IPS-20b (cell line): ENCODE results near the gene PAX7.

Source experiments
- H3K27ac ChIP-seq: one replicate; pipeline ENCODE4 v1.5.1; 2013; ENCODE audit warnings: low read length
- H3K27me3 ChIP-seq: 2 replicates; pipeline ENCODE4 v1.6.1; 2013; ENCODE audit warnings: mild to moderate bottlenecking, low read length, inconsistent platforms; ENCODE audit not compliant: insufficient read depth
- H3K36me3 ChIP-seq: 2 replicates; pipeline ENCODE4 v1.6.1; 2013; ENCODE audit warnings: low read depth, mild to moderate bottlenecking, inconsistent platforms, low read length, moderate library complexity; ENCODE audit not compliant: insufficient read depth
- H3K4me1 ChIP-seq: 2 replicates; pipeline ENCODE4 v1.6.1; 2013; ENCODE audit warnings: mild to moderate bottlenecking, control low read depth, inconsistent platforms, low read length, moderate library complexity; ENCODE audit not compliant: insufficient read depth
- H3K4me3 ChIP-seq: 2 replicates; pipeline ENCODE4 v1.5.1; 2013; ENCODE audit warnings: mild to moderate bottlenecking, low read length, inconsistent platforms
- H3K9ac ChIP-seq: 2 replicates; pipeline ENCODE4 v1.6.1; 2013; ENCODE audit warnings: low read depth, mild to moderate bottlenecking, inconsistent platforms, low read length, moderate library complexity
- H3K9me3 ChIP-seq: 2 replicates; pipeline ENCODE4 v1.6.1; 2013; ENCODE audit warnings: mild to moderate bottlenecking, low read depth, low read length, inconsistent platforms; ENCODE audit not compliant: insufficient read depth

The PAX7 gene

DNA sequence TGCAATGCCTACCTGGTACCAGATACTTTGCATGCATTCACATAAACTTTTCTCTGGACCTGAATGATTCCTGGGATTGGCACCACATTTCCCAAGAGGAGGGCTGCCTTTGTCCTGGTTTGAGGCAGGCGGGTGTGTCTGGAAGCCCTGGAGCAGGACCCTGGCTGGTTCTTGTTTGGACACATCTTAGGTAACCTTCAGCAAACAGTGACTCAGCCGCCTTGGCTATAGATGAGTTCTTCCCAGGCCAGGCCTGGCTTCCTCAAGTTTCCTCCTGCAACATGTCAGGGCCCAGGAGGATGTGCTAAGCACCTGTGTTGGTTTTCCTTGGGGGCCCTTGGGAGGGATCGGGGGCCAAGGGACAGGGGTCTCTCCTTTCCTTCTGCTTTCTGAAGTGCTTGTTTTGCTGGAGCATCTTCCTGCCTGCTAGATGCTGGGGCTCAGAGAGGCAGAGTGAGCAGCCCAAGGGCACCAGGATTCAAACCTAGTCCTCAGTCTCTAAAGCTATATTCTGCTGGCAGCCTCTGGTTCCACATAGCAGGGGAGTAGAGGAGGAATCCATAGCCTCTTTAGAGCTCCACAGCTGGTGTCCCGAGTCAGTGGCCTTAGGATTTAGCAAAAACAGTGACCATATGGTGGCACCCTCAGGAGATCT is 38.2 kb downstream of the PAX7 start:
- Histone ChIP-seq H3K4me3 (no peak overlapping the region), H3K9me3 (no peaks in the 10 kb centered on the region), H3K4me1 (no peaks in the 10 kb centered on the region), H3K9ac (no peak overlapping the region), H3K27ac (no peak overlapping the region), H3K36me3 (no peaks in the 10 kb centered on the region), H3K27me3 (peaks cover 35% of the 10 kb centered on the region)

DNA sequence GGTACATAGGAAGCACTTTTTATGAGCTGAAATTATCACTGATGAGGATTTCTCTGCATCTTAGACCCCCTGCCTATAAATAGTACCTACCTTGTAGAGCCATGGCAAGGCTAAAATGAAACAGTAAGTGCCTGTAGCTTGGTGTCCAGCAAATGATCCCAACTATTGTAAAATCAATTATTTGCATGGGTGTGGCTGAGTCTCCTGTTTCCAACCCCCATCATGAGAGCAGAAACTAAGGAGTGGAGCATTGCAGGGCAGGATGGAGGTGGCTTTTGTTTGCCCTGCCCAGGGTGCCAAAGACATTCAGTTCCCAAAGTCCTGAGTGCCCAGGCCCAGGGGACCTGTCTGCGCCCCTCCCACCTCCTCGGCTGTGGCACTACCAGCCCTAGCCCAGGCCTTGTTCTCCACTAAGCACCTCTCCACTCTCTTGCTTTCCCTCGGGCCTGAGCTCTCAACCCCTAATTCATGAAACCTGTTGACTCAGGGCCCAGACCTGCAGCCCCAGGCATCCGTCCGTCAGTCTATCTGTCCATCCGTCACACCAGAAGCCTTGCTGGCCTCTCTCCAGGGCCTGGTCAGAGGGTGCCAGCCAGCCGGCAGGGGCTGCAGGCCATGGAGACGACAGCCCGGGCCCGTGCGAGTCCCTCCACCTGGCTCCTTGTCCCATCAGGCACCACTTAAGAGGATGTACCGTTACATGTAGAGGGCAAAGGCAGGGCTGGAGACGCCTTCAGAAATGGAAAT is 39.6 kb downstream of the PAX7 start:
- H3K9me3 ChIP-seq, result no peaks in the 10 kb centered on the region
- no peak overlapping the region for H3K9ac ChIP-seq
- H3K27me3 ChIP-seq, result peaks cover 37% of the 10 kb centered on the region
- H3K27ac ChIP-seq, result no peak overlapping the region
- no peak overlapping the region for H3K4me3 ChIP-seq
- H3K36me3 ChIP-seq, result no peaks in the 10 kb centered on the region
- H3K4me1 ChIP-seq, result peaks cover 5% of the 10 kb centered on the region; the same call in 1 of the 2 replicates

DNA sequence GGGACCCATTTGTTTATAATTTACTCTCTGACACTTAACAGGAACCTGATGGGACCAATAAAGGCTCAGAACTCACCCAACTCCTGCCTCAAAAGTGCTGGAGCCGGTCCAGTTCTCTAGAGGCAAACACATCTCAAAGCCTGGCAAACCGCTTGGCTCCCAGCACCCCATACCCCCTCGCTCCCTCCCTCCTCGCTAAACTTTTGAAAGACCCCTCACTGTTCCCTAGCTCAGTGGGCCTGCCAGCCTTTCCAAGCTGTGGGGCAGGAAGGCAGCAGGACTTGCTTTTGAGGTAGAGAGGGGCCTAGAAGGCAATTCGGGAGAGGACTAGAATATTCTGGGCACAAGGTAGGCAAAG is 40.2 kb downstream of the PAX7 start:
- Histone ChIP-seq H3K9ac (no peak overlapping the region), H3K4me3 (no peak overlapping the region), H3K9me3 (no peaks in the 10 kb centered on the region), H3K36me3 (no peaks in the 10 kb centered on the region), H3K27me3 (peaks cover 42% of the 10 kb centered on the region), H3K4me1 (peaks cover 6% of the 10 kb centered on the region; the same call in 1 of the 2 replicates), H3K27ac (no peak overlapping the region)

DNA sequence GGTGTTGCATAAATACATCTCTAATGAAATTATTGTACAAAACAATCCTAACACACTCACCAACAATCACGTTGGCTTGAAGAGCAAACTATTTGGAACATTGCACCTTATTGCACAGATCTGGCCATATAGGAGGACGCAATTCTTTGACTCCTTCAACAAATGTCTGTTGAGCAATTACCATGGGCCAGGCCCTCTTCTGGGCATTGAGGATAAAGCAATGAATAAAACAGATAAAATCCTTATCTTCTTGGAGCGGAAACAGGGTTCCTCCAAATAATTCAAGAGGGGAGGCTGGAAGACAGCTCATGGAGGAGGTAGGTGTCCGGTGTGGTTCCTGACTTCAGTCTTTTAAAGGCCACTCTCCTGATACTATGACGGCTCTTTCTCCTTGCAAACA is 43.3 kb downstream of the PAX7 start:
- Histone ChIP-seq H3K4me3 (no peak overlapping the region), H3K36me3 (no peaks in the 10 kb centered on the region), H3K9me3 (no peaks in the 10 kb centered on the region), H3K9ac (no peak overlapping the region), H3K27ac (no peak overlapping the region), H3K27me3 (peaks cover 56% of the 10 kb centered on the region), H3K4me1 (peaks cover 15% of the 10 kb centered on the region; the same call in 1 of the 2 replicates)

DNA sequence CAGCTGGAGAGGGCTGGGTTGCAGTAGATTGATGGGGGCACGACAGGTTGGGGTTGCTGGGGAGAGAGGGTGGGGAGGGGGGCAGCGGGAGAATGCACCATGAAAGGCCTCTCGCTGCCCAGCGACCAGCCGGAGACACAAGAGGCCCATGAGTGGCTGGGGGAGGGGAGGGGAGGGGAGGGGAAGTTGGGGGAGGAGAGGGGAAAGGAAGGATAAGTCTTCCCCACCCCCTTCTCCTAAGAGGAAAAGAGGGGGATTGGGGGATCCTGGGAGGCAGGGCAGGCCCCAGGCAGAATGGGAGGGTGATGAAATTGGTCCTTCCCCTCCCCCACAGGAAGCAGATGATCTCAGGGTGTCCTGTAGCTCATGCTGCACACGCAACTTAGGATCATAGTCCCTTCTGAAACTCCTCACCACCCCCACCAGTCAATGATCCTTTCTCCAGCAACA is 45.7 kb downstream of the PAX7 start:
- Histone ChIP-seq H3K36me3 (no peaks in the 10 kb centered on the region), H3K4me3 (peak overlapping the region; percentile 21; the same call in 1 of the 2 replicates), H3K4me1 (peaks cover 15% of the 10 kb centered on the region; the same call in 1 of the 2 replicates), H3K27me3 (peaks cover 74% of the 10 kb centered on the region), H3K9ac (peak overlapping the region; percentile 26; the same call in 1 of the 2 replicates), H3K9me3 (no peaks in the 10 kb centered on the region), H3K27ac (no peak overlapping the region)

DNA sequence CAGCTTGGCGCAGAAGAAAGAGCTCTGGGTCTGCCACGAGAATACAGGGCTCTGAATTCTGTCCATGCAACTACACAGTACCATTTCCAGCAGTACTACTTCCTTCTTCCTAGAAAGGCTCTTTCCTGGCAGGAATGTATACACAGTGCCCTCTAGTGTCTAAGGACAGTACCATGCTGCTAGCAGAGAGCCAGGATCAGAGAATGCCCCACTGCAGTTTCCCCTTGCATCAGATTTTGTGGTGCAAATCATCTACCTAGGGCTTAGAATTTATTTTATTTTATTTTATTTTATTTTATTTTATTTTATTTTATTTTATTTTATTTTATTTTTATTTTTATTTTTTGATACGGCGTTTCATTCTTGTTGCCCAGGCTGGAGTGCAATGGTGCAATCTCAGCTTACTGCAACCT is 50.8 kb downstream of the PAX7 start:
- Histone ChIP-seq H3K4me3 (no peak overlapping the region), H3K36me3 (no peaks in the 10 kb centered on the region), H3K4me1 (peaks cover 6% of the 10 kb centered on the region; the same call in 1 of the 2 replicates), H3K27ac (no peak overlapping the region), H3K9me3 (no peaks in the 10 kb centered on the region), H3K9ac (no peak overlapping the region), H3K27me3 (peaks cover 52% of the 10 kb centered on the region)

DNA sequence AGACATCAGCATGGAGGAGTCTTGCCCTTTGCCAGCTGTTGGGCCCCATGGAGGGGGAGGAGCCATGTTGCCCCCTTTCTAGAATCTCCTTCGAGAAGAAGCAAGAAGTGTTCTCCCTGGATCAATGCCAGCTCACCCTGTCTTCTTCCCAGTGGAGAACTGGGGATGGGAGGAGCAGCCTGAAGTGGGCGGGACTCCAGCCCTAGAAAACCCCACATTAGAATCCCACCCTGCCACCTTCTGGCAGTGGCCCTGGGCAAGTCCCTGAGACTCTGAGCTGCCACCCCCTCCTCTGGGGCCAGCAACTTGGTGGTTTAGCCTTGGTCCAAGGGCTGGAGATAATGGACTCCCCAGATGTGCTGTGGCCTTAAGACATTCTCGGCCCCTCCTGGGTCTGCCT is 51.7 kb downstream of the PAX7 start:
- H3K27ac ChIP-seq, result no peak overlapping the region
- no peak overlapping the region for H3K9ac ChIP-seq
- H3K4me3 ChIP-seq, result no peak overlapping the region
- no peaks in the 10 kb centered on the region for H3K36me3 ChIP-seq
- H3K9me3 ChIP-seq, result no peaks in the 10 kb centered on the region
- H3K27me3 ChIP-seq, result peaks cover 42% of the 10 kb centered on the region
- H3K4me1 ChIP-seq, result no peaks in the 10 kb centered on the region; the same call in 1 of the 2 replicates

DNA sequence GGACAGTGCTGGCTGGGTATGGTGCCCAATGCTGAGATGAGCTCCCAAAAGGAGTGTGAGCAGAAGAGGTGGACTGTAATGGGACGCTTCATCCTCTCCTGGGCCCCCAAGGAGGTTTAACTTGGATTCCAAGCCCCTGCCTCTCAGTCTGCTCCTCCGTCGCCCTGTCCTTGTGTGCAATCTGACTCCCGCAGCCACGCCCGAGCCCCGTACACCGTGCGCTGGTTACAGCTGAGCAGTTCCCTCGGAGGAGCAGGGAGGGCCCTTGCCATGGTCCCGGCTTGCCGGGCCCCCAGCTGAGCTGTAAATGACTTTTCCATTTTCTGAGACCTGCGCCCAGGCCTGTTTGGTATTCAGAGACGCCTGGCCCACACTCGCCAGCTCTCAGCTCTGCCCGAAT is 53.7 kb downstream of the PAX7 start:
- Histone ChIP-seq H3K4me1 (no peaks in the 10 kb centered on the region), H3K4me3 (no peak overlapping the region), H3K27me3 (peaks cover 28% of the 10 kb centered on the region), H3K9ac (no peak overlapping the region), H3K27ac (no peak overlapping the region), H3K36me3 (no peaks in the 10 kb centered on the region), H3K9me3 (no peaks in the 10 kb centered on the region)

DNA sequence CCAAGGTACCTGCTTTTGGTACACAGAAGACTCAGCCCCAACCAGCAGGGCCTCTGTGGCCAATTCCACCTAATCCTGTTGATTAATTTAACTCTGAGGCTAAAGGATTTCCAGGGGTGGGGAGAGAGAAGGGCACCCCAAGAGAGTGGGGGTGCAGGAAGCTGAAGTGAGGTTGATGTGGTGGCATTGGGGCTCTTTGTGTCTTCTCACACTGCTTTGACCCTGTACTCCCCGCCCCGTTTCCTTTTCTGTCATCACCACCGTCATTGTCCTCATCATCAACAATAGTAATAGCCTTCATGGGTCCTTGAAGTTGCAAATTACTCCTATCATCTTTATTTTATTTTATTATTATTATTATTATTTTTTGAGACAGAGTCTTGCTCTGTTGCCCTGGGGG is 55.9 kb downstream of the PAX7 start:
- H3K4me1 ChIP-seq, result no peaks in the 10 kb centered on the region
- no peaks in the 10 kb centered on the region for H3K9me3 ChIP-seq
- H3K27me3 ChIP-seq, result peaks cover 15% of the 10 kb centered on the region
- H3K4me3 ChIP-seq, result no peak overlapping the region
- H3K9ac ChIP-seq, result no peak overlapping the region
- no peaks in the 10 kb centered on the region for H3K36me3 ChIP-seq
- no peak overlapping the region for H3K27ac ChIP-seq

DNA sequence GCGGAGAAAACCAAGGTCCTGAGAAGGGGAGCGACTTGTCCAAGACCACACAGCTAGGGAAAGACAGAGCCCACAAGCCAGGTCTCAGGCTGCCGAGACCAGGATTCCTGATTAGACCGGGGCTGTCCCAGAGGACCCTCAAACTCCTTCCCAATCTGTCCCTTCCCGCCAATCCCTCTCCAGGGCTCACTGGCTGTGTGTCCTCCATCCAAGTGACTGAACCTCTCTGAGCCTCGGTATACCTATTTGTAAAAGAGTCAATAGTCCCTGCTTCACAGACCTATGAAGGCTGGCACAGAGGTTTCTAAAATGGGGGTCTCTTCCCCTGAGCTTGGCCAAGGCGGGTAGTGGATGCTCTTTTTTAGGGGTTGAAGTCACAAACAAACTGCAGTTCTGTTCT is 56.6 kb downstream of the PAX7 start:
- Histone ChIP-seq H3K4me1 (no peaks in the 10 kb centered on the region), H3K9me3 (no peaks in the 10 kb centered on the region), H3K4me3 (no peak overlapping the region), H3K27me3 (peaks cover 21% of the 10 kb centered on the region), H3K36me3 (no peaks in the 10 kb centered on the region), H3K9ac (no peak overlapping the region), H3K27ac (no peak overlapping the region)

DNA sequence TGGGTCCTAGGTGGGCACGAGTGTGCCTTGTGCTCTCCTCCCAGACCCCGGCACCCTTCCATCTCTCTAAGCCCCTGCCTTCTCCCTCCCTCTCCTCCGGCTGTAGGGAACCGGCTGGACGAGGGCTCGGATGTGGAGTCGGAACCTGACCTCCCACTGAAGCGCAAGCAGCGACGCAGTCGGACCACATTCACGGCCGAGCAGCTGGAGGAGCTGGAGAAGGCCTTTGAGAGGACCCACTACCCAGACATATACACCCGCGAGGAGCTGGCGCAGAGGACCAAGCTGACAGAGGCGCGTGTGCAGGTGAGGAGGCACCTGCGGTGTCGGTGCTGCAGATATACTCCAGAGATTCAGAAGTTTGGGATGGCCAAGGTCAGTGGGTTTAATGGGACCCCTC is 61.0 kb downstream of the PAX7 start:
- H3K9me3 ChIP-seq, result no peaks in the 10 kb centered on the region
- no peak overlapping the region for H3K27ac ChIP-seq
- no peaks in the 10 kb centered on the region for H3K36me3 ChIP-seq
- H3K4me1 ChIP-seq, result no peaks in the 10 kb centered on the region
- peaks cover 26% of the 10 kb centered on the region for H3K27me3 ChIP-seq
- H3K4me3 ChIP-seq, result no peak overlapping the region
- no peak overlapping the region for H3K9ac ChIP-seq
